Measurements from ENCODE around the gene CA11. TPM values are rescaled to one million over a fixed set of nuclear protein-coding genes. Genes with fewer than 3 reads are reported as not detected.

CA11 gene
- total RNA-seq, 4 donors from 2014 or later: 1.4 to 2.5 TPM; not detected in 2

GRCh38 chr19:48628486-48629296 lies 17.3 kb downstream of the CA11 start:
- no peaks in the 10 kb centered on the region for H3K36me3 ChIP-seq
- WGBS, 2 donors (ENCODE audit: low coverage in 1 of 2): 0 to 84% methylated on average over 1 to 34 of the region's 34 CpGs
- no peaks in the 10 kb centered on the region for H3K27me3 ChIP-seq
- H3K27ac ChIP-seq: peak overlapping the region; percentile 90 to 94 (median 92)
- no peak overlapping the region for H3K4me3 ChIP-seq
- TF ChIP-seq POLR2AphosphoS5 (IDR thresholded peaks at IDR 0.05) (no peak), CTCF (IDR thresholded peaks at IDR 0.05) (no peak), POLR2A (IDR thresholded peaks at IDR 0.05) (no peak), EP300 (IDR thresholded peaks at IDR 0.05; ENCODE audit: low read depth) (no peak)
- intact Hi-C loops (cut with DNase I; ENCODE audit: low total_unique reads) (no loop called here), in situ Hi-C loops (cut with MboI; ENCODE audit: low pct_ligation_motif_present in 1 of 4, low pct_unique_long_range_greater_than_20kb in 1 of 4, low sequenced_read_pairs in 3 of 4) (no loop called here)
- peaks cover 30 to 85% (median 71%) of the 10 kb centered on the region in 4 donors for H3K4me1 ChIP-seq
- H3K9me3 ChIP-seq: no peaks in the 10 kb centered on the region
- DNase-seq: peak; percentile 19

- Histone ChIP-seq H3K27me3 (no peaks in the 10 kb centered on the region), H3K4me1 (peaks cover 28 to 85% (median 69%) of the 10 kb centered on the region in 4 donors), H3K36me3 (no peaks in the 10 kb centered on the region), H3K4me3 (no peak overlapping the region), H3K9me3 (no peaks in the 10 kb centered on the region), H3K27ac (peak overlapping the region; percentile 76 to 94 (median 92))
- 81% methylated on average over 15 of the region's 17 CpGs; no CpG with 5 or more reads in 1 of the 2 donors for WGBS, 2 donors (ENCODE audit: low coverage in 1 of 2)
- no peak for TF ChIP-seq CTCF (IDR thresholded peaks at IDR 0.05)
- no peak for TF ChIP-seq POLR2A (IDR thresholded peaks at IDR 0.05)
- TF ChIP-seq EP300 (IDR thresholded peaks at IDR 0.05; ENCODE audit: low read depth): no peak
- TF ChIP-seq POLR2AphosphoS5 (IDR thresholded peaks at IDR 0.05): no peak
- intact Hi-C loops (cut with DNase I; ENCODE audit: low total_unique reads): no loop called here
- in situ Hi-C loops (cut with MboI; ENCODE audit: low pct_ligation_motif_present in 1 of 4, low pct_unique_long_range_greater_than_20kb in 1 of 4, low sequenced_read_pairs in 3 of 4): no loop called here
- DNase-seq: no peak
Measured at GRCh38 chr19:48627865-48628314, 18.1 kb downstream of the CA11 start.

GRCh38 chr19:48627201-48627864 lies 18.7 kb downstream of the CA11 start:
- WGBS, 2 donors (ENCODE audit: low coverage in 1 of 2): 62% methylated on average over 6 of the region's 6 CpGs; no CpG with 5 or more reads in 1 of the 2 donors
- Histone ChIP-seq H3K9me3 (no peaks in the 10 kb centered on the region), H3K27me3 (no peaks in the 10 kb centered on the region), H3K4me3 (no peak overlapping the region), H3K36me3 (no peaks in the 10 kb centered on the region), H3K4me1 (peaks cover 26 to 82% (median 64%) of the 10 kb centered on the region in 4 donors), H3K27ac (peak overlapping the region; percentile 76 to 94 (median 92))
- DNase-seq: peak; percentile 73
- in situ Hi-C loops (cut with MboI; ENCODE audit: low pct_ligation_motif_present in 1 of 4, low pct_unique_long_range_greater_than_20kb in 1 of 4, low sequenced_read_pairs in 3 of 4): no loop called here
- intact Hi-C loops (cut with DNase I; ENCODE audit: low total_unique reads): no loop called here
- TF ChIP-seq POLR2A (IDR thresholded peaks at IDR 0.05): peak; percentile 53
- peak in 2 of 3 donors; percentile 73 to 74 for TF ChIP-seq POLR2AphosphoS5 (IDR thresholded peaks at IDR 0.05)
- TF ChIP-seq CTCF (IDR thresholded peaks at IDR 0.05): peak in 1 of 5 experiments; percentile 21
- no peak for TF ChIP-seq EP300 (IDR thresholded peaks at IDR 0.05; ENCODE audit: low read depth)

- Histone ChIP-seq H3K4me1 (peaks cover 24 to 69% (median 57%) of the 10 kb centered on the region in 4 donors), H3K36me3 (no peaks in the 10 kb centered on the region), H3K27me3 (no peaks in the 10 kb centered on the region), H3K4me3 (peak overlapping the region in 2 of 4 donors; percentile 45 to 67), H3K9me3 (no peaks in the 10 kb centered on the region), H3K27ac (peak overlapping the region; percentile 76 to 94 (median 92))
- in situ Hi-C loops (cut with MboI; ENCODE audit: low pct_ligation_motif_present in 1 of 4, low pct_unique_long_range_greater_than_20kb in 1 of 4, low sequenced_read_pairs in 3 of 4) (no loop called here), intact Hi-C loops (cut with DNase I; ENCODE audit: low total_unique reads) (no loop called here)
- 83% methylated on average over 24 of the region's 30 CpGs; no CpG with 5 or more reads in 1 of the 2 donors for WGBS, 2 donors (ENCODE audit: low coverage in 1 of 2)
- TF ChIP-seq CTCF (IDR thresholded peaks at IDR 0.05): no peak
- no peak for TF ChIP-seq EP300 (IDR thresholded peaks at IDR 0.05; ENCODE audit: low read depth)
- no peak for TF ChIP-seq POLR2AphosphoS5 (IDR thresholded peaks at IDR 0.05)
- no peak for TF ChIP-seq POLR2A (IDR thresholded peaks at IDR 0.05)
- peak; percentile 36 for DNase-seq
Measured at GRCh38 chr19:48625891-48626327, 20.1 kb downstream of the CA11 start.

Data from transverse colon (tissue), 4 donors.